Skin epidermis (tissue), 12 donors: ENCODE measurements around the gene ARHGAP32.
"Not testable (repeated sequence)": the region's sequence is repeated elsewhere in the genome, so short reads cannot be mapped to it uniquely, and the experiment has no call there.

Source experiments
- H3K27ac ChIP-seq, 21 experiments: fragments of 200-600 bp; sonication (generic) in 11 of 21; one replicate each; pipeline ENCODE4 v1.5.0; 2020; ENCODE audit warnings: mild to moderate bottlenecking in 3 of 21, inconsistent platforms in 2 of 21, moderate library complexity in 2 of 21
- H3K4me3 ChIP-seq, 7 experiments: fragments of 200-600 bp; sonication (generic) in 2 of 7; one replicate each; pipeline ENCODE4 v1.5.0; 2020; ENCODE audit warnings: inconsistent platforms in 2 of 7, mild to moderate bottlenecking in 2 of 7, moderate library complexity in 1 of 7

Gene ARHGAP32

GRCh38 chr11:129048911-129049310 lies 143.2 kb downstream of the ARHGAP32 start:
- no peak overlapping the region for H3K4me3 ChIP-seq
- no peak overlapping the region for H3K27ac ChIP-seq

GRCh38 chr11:129045150-129045549 lies 147.0 kb downstream of the ARHGAP32 start:
- H3K4me3 ChIP-seq, result no peak overlapping the region
- H3K27ac ChIP-seq, result no peak overlapping the region

- Histone ChIP-seq H3K27ac (no peak overlapping the region), H3K4me3 (no peak overlapping the region)
Measured at GRCh38 chr11:129042503-129042902, 149.6 kb downstream of the ARHGAP32 start.

- no peak overlapping the region for H3K4me3 ChIP-seq
- peak overlapping the region in 1 of 21 experiments; percentile 22 for H3K27ac ChIP-seq
Measured at GRCh38 chr11:129041611-129042018, 150.5 kb downstream of the ARHGAP32 start.

GRCh38 chr11:129040934-129041333 lies 151.2 kb downstream of the ARHGAP32 start:
- peak overlapping the region in 1 of 21 experiments; percentile 40 for H3K27ac ChIP-seq
- no peak overlapping the region for H3K4me3 ChIP-seq

GRCh38 chr11:129035244-129035643 lies 156.9 kb downstream of the ARHGAP32 start:
- Histone ChIP-seq H3K4me3 (no peak overlapping the region), H3K27ac (no peak overlapping the region)

- no peak overlapping the region for H3K27ac ChIP-seq
Measured at GRCh38 chr11:129034001-129034400, 158.1 kb downstream of the ARHGAP32 start.

GRCh38 chr11:129023968-129024676 lies 168.0 kb downstream of the ARHGAP32 start:
- H3K27ac ChIP-seq, result peak overlapping the region in 18 of 21 experiments; percentile 1 to 76 (median 44)
- H3K4me3 ChIP-seq, result peak overlapping the region in 6 of 7 experiments; percentile 12 to 32 (median 22)

More at GRCh38 chr11:129034001-129034400, 158.1 kb downstream of the ARHGAP32 start:
- H3K4me3 ChIP-seq, result no peak overlapping the region

GRCh38 chr11:129021295-129021694 lies 170.8 kb downstream of the ARHGAP32 start:
- H3K4me3 ChIP-seq, result peak overlapping the region in 1 of 7 experiments; percentile 32
- H3K27ac ChIP-seq, result peak overlapping the region in 2 of 21 experiments; percentile 12 to 17

GRCh38 chr11:129018991-129019390 lies 173.1 kb downstream of the ARHGAP32 start:
- no peak overlapping the region for H3K27ac ChIP-seq
- H3K4me3 ChIP-seq, result no peak overlapping the region

GRCh38 chr11:129018126-129018525 lies 174.0 kb downstream of the ARHGAP32 start:
- H3K4me3 ChIP-seq, result no peak overlapping the region
- no peak overlapping the region for H3K27ac ChIP-seq

GRCh38 chr11:129013737-129014475 lies 178.2 kb downstream of the ARHGAP32 start:
- Histone ChIP-seq H3K4me3 (no peak overlapping the region), H3K27ac (no peak overlapping the region)

- Histone ChIP-seq H3K27ac (peak overlapping the region in 2 of 21 experiments; percentile 17 to 31), H3K4me3 (no peak overlapping the region)
Measured at GRCh38 chr11:129012880-129013279, 179.2 kb downstream of the ARHGAP32 start.

- H3K4me3 ChIP-seq, result no peak overlapping the region
- no peak overlapping the region for H3K27ac ChIP-seq
Measured at GRCh38 chr11:129006161-129006560, 186.0 kb downstream of the ARHGAP32 start.

- not testable (repeated sequence) for H3K4me3 ChIP-seq, H3K27ac ChIP-seq
Measured at GRCh38 chr11:128999165-128999564, 193.0 kb downstream of the ARHGAP32 start.

- H3K27ac ChIP-seq, result no peak overlapping the region
- no peak overlapping the region for H3K4me3 ChIP-seq
Measured at GRCh38 chr11:128988242-128988970, 203.7 kb downstream of the ARHGAP32 start.

- H3K27ac ChIP-seq, result no peak overlapping the region
- H3K4me3 ChIP-seq, result no peak overlapping the region
Measured at GRCh38 chr11:128985880-128986279, 206.2 kb downstream of the ARHGAP32 start.

- no peak overlapping the region for H3K27ac ChIP-seq
- H3K4me3 ChIP-seq, result no peak overlapping the region
Measured at GRCh38 chr11:128983023-128983422, 209.1 kb downstream of the ARHGAP32 start.

GRCh38 chr11:128981254-128981653 lies 210.9 kb downstream of the ARHGAP32 start:
- Histone ChIP-seq H3K4me3 (no peak overlapping the region), H3K27ac (no peak overlapping the region)

GRCh38 chr11:128970598-128971190 lies 221.4 kb downstream of the ARHGAP32 start:
- no peak overlapping the region for H3K27ac ChIP-seq
- no peak overlapping the region for H3K4me3 ChIP-seq
